ENCODE data around the gene H3-3A. TPM values are rescaled to one million over a fixed set of nuclear protein-coding genes. Genes with fewer than 3 reads are reported as not detected.
A peak's percentile ranks its signal among the peaks of the same experiment; 100 is the strongest.

H3-3A gene
- total RNA-seq, 4 donors from 2014 or later: 319 to 384 (median 350) TPM

DNA sequence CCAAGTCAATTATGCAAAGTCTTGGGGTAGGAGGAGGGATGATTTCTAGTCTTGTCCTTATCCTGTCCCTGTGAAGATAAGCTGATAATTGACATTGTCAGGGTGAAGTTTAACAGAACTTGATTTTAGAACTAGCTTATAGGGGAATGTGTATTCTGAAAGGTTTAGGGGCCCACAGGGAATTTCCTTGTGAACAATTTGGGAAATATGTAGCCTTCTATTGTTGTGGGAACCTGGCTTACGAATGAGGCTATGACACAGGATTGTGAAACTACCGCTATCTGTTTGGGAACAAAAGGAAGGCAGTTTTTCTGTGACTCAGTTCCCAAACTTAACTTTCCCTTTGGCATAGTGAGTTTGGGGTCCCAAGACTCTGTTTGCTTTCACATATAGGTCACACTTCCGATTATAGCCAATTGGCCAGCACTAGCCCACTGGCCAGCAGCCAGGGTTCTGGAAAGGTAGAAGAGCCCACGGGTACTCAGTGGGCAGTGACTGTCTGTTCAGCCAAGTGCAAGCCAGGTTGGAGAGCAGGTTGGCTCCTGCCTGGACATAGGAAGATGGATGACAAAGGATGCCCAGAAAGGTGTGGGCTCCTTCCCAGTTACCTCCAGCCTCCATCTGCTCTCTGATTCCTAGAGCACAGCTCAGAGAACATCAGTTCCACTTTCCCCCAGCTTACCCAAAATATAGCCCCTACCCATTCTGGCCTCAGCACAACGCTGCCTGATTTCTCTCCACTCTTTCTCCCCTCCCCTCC is 35.5 kb downstream of the H3-3A start:
- Histone ChIP-seq H3K4me1 (peaks cover 9 to 14% (median 14%) of the 10 kb centered on the region in 4 donors), H3K27ac (replicated peaks in 1 of 4) (no peak overlapping the region), H3K4me3 (no peak overlapping the region), H3K9me3 (no peaks in the 10 kb centered on the region), H3K36me3 (no peaks in the 10 kb centered on the region), H3K27me3 (no peaks in the 10 kb centered on the region)
- 78% methylated on average over 5 of the region's 5 CpGs for WGBS
- TF ChIP-seq EP300 (IDR thresholded peaks at IDR 0.05) (no peak), POLR2AphosphoS5 (IDR thresholded peaks at IDR 0.05) (no peak), POLR2A (IDR thresholded peaks at IDR 0.05; ENCODE audit: low read depth) (no peak)
- TF ChIP-seq, protein P1, sequence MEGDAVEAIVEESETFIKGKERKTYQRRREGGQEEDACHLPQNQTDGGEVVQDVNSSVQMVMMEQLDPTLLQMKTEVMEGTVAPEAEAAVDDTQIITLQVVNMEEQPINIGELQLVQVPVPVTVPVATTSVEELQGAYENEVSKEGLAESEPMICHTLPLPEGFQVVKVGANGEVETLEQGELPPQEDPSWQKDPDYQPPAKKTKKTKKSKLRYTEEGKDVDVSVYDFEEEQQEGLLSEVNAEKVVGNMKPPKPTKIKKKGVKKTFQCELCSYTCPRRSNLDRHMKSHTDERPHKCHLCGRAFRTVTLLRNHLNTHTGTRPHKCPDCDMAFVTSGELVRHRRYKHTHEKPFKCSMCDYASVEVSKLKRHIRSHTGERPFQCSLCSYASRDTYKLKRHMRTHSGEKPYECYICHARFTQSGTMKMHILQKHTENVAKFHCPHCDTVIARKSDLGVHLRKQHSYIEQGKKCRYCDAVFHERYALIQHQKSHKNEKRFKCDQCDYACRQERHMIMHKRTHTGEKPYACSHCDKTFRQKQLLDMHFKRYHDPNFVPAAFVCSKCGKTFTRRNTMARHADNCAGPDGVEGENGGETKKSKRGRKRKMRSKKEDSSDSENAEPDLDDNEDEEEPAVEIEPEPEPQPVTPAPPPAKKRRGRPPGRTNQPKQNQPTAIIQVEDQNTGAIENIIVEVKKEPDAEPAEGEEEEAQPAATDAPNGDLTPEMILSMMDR (IDR thresholded peaks at IDR 0.05): no peak
- DNase-seq (ENCODE audit: extremely low spot score): no peak
- intact Hi-C loops (cut with DNase I): no loop called here

DNA sequence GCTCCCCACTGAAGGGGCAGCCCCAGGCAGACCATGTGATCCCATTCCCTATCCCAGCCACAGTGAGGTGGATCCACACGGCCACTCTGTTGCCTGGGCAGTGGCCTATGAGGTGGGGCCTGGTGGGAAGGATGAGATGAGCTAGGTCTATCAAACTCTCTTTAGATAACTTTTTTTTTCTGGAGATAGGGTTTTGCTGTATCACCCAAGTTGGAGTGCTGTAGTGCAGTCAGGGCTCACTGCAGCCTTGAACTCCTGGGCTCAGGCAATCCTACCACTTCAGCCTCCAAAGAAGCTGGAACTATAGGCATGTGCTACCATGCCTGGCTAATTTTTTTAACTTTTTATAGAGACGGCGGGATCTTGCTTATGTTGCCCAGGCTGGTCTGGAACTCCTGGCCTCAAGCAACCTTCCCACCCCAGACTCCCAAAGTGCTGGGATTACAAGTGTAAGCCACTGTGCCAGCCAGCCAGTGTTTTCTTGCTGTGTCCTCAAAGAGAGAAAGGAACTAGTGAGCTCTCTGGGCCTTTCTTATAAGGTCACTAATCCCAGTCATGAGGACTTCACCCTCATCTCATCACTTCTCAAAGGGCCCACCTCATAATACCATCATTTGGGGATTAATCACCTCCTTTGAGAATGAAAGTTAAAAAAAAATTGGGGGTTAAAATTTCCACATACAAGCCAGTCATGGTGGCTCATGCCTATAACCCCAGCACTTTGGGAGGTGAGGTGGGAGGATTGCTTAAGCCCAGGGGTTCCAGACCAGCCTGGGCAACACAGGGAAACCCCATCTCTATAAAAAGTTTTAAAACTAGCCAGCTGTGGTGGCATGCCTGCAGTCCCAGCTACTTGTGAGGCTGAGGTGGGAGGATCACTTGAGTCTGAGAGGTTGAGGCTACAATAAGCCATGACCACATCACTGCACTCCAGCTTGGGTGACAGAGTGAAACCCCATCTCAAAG is 36.6 kb downstream of the H3-3A start:
- no peak for TF ChIP-seq POLR2AphosphoS5 (IDR thresholded peaks at IDR 0.05)
- no peak for TF ChIP-seq EP300 (IDR thresholded peaks at IDR 0.05)
- TF ChIP-seq POLR2A (IDR thresholded peaks at IDR 0.05; ENCODE audit: low read depth): no peak
- TF ChIP-seq, protein P1 (IDR thresholded peaks at IDR 0.05): no peak
- Histone ChIP-seq H3K27ac (replicated peaks in 1 of 4) (no peak overlapping the region), H3K4me3 (no peak overlapping the region), H3K4me1 (peaks cover 9 to 14% (median 14%) of the 10 kb centered on the region in 4 donors), H3K9me3 (no peaks in the 10 kb centered on the region), H3K36me3 (no peaks in the 10 kb centered on the region), H3K27me3 (no peaks in the 10 kb centered on the region)
- intact Hi-C loops (cut with DNase I): no loop called here
- 100% methylated on average over 3 of the region's 3 CpGs for whole genome bisulfite sequencing
- no peak for DNase-seq (ENCODE audit: extremely low spot score)

DNA sequence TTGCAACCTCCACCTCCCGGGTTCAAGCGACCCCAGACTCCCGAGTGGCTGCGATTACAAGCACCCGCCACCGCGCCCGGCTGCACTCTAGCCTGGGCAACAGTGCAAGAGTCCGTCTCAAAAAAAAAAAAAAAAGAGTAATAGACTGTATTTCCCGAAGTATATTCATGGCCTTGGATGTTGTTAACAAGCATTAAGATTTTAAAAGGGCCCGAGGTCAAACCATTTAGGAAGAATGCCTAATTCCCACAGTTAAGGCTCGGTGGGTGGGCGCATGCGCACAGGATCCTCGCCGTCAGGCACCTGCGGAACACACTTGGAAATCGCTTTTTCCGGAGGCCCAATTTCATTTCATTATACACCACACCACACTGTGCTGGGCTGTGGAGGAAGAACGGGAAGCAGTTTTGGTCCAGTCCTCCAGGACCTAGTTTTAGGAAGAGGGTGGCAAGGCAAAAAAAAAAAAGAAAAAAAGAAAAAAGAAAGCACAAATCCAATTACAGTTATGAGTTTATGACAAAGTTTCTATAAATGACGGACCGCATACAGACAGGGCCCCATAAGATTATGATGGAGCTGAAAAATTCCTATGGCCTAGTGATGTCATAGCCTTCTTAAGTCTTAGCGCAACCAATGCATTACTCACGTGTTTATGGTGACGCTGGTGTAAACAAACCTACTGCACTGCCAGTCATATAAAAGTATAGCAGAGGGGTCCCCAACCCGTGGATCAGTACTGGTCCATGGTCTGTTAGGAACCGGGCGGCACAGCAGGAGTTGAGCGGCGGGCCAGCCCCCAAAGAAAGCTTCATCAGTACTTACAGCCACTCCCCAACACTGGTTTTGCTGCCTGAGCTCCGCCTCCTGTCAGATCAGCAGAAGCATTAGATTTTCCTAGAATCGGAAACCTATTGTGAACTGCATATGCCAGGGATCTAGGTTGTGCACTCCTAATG is 38.2 kb downstream of the H3-3A start:
- Histone ChIP-seq H3K4me1 (peaks cover 9 to 14% (median 14%) of the 10 kb centered on the region in 4 donors), H3K27ac (replicated peaks in 1 of 4) (no peak overlapping the region), H3K27me3 (no peaks in the 10 kb centered on the region), H3K36me3 (no peaks in the 10 kb centered on the region), H3K4me3 (peak overlapping the region; percentile 48 to 60 (median 54)), H3K9me3 (no peaks in the 10 kb centered on the region)
- intact Hi-C loops (cut with DNase I): no loop called here
- WGBS: 12% methylated on average over 28 of the region's 32 CpGs
- peak in 1 of 2 donors; percentile 20 for TF ChIP-seq POLR2AphosphoS5 (IDR thresholded peaks at IDR 0.05)
- TF ChIP-seq, protein P1 (IDR thresholded peaks at IDR 0.05): no peak
- no peak for TF ChIP-seq POLR2A (IDR thresholded peaks at IDR 0.05; ENCODE audit: low read depth)
- no peak for TF ChIP-seq EP300 (IDR thresholded peaks at IDR 0.05)
- DNase-seq (ENCODE audit: extremely low spot score): no peak

DNA sequence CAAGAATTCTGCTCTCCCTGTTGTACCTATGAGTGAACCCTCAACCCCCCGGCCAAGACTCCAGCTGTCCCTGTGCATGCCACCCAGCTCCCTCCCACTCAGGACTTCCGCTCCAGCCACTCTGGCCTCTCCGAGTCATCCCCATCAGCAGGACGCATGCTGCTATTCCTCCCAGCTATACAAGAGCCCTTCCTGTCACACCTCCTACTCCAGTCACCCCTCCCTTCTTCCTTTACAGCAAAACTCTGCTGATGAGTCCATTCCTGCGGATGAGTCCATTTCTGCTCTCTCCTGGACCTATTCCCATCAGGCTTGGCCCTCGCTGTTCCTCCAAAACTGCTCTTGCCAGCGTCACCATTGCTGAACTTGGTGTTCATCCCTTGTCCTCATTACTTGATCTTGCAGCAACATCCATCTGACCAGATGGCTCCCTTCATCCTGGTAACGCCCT is 42.2 kb downstream of the H3-3A start:
- no peak for DNase-seq (ENCODE audit: extremely low spot score)
- Histone ChIP-seq H3K27ac (replicated peaks in 1 of 4) (no peak overlapping the region), H3K36me3 (no peaks in the 10 kb centered on the region), H3K27me3 (no peaks in the 10 kb centered on the region), H3K9me3 (no peaks in the 10 kb centered on the region), H3K4me3 (no peak overlapping the region), H3K4me1 (peaks cover 23 to 28% (median 27%) of the 10 kb centered on the region in 4 donors)
- intact Hi-C loops (cut with DNase I): no loop called here
- 71% methylated on average over 8 of the region's 8 CpGs for WGBS
- TF ChIP-seq POLR2AphosphoS5 (IDR thresholded peaks at IDR 0.05): no peak
- TF ChIP-seq POLR2A (IDR thresholded peaks at IDR 0.05; ENCODE audit: low read depth): no peak
- no peak for TF ChIP-seq EP300 (IDR thresholded peaks at IDR 0.05)

All from esophagus muscularis mucosa (tissue), 4 donors.